ENCODE measurements around the gene COPG1. TPM values are rescaled to one million over a fixed set of nuclear protein-coding genes. Genes with fewer than 3 reads are reported as not detected.

Gene COPG1
- total RNA-seq, 2 donors from 2014 or later = 203 to 236 TPM

DNA sequence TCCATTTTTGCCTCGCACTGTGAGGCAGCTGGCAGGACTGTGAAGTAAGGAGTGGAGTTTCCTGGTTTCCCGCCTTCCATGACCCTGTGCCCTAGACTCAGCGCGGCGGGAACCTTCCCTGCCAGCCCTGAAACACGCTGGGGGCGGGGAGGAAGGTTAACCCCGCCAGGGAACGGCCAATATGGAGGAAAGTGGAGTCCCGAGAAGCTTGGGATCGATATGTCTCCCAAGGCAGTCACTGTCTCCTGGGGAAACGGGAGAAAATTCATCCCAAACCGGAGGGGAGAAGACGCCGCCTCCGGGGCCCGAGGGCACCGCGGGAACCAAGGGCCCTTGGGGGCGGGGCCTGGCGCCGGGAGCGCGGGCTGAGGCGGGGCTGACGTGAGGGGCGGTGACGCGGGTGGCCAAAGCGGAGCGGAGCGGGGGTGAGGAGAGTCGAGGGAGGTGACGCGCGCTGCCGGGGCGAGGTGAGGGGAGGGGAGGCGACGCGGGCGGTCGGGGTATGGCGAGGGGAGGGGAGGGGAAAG is 29.1 kb downstream of the COPG1 start, which contains the start of gene HMCES:
Gene HMCES, plus strand, starts transcription at position 432 of the 527 bp plus-strand sequence. CDS start 863 bp downstream, outside the sequence.
- Mint-ChIP-seq H3K27ac (peak within 1 kb of the TSS; percentile 88 to 92), H3K36me3 (peaks cover 26% of the 10 kb centered on the region), H3K4me3 (peak within 1 kb of the TSS; percentile 98), H3K4me1 (ENCODE audit: low read depth in 2 of 2) (peaks cover 31 to 40% of the 10 kb centered on the region in 2 donors), H3K27me3 (no peaks in the 10 kb centered on the region), H3K9me3 (no peaks in the 10 kb centered on the region)
- ATAC-seq (peak; percentile 95 to 98), DNase-seq (ENCODE audit: low spot score) (peak; percentile 93)

DNA sequence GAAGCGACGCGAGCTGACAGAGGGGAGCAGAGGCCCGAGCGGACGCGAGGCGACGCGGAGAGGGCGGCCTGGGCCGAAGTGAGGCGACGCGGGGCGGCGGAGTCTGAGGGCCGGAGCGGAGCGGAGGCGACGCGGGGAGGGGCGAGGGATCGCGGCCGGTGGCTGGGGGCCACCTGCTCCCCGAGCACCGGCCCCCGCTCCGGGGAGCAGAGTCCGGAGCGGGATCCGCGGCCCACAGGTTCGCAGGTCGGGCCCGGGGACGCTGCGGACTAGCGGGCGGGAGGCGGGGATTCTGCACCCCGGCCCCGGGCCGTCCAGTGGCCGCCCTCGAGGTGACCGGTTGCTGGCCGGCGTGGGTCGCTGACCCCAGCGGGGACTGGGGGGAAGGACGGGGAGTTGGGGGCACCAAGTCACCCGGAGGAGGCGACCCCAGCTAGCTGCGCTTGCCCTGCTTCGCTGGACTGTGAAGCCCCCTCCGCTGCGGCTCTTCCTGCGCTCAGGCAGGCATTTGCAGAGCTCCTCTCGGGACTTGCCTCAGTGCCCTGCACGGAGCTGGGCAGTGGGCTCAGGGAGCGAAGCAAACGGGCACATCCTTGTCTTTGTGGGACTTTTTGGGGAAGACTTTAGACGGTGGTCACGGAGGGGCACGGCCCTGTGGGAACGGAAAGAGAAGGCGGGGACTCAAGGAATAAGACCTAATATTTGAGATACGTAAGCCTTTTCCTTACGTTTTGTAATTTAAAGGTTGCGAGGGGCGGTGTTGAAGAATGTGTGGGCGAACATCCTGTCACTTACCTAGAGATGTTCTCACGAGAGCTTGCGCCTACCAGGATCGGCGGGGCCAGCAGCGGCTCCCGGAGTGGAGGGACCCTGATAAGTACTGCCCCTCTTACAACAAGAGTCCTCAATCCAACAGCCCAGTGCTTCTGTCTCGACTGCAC is 29.8 kb downstream of the COPG1 start:
- H3K9me3 Mint-ChIP-seq = no peaks in the 10 kb centered on the region
- H3K27ac Mint-ChIP-seq = peak overlapping the region; percentile 88 to 92
- H3K27me3 Mint-ChIP-seq = no peaks in the 10 kb centered on the region
- H3K4me1 Mint-ChIP-seq (ENCODE audit: low read depth in 2 of 2) = peaks cover 31 to 44% of the 10 kb centered on the region in 2 donors
- DNase-seq (ENCODE audit: low spot score) (peak; percentile 70), ATAC-seq (peak; percentile 16 to 45)
- peak overlapping the region; percentile 98 for H3K4me3 Mint-ChIP-seq
- H3K36me3 Mint-ChIP-seq = peaks cover 20% of the 10 kb centered on the region

DNA sequence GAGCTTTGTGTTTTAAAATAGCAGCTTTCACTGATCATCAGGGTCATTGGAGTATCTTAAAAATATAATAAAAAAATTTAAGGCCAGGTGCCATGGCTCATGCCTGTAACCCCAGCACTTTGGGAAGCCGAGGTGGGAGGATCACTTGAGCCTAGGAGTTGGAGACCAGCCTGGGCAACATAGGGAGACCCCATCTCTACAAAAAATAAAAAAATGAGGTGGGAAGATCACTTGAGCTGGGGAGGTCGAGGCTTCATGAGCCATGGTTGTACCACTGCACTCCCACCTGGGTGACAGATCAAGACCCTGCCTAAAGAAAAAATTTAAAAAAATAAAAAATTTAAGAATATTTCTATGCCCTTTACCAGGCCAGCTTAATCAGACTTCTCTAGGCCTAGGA is 30.8 kb downstream of the COPG1 start:
- Mint-ChIP-seq H3K27me3 (no peaks in the 10 kb centered on the region), H3K4me3 (peak overlapping the region; percentile 98), H3K27ac (peak overlapping the region; percentile 85 to 92), H3K9me3 (no peaks in the 10 kb centered on the region), H3K36me3 (peaks cover 20% of the 10 kb centered on the region), H3K4me1 (ENCODE audit: low read depth in 2 of 2) (peaks cover 31 to 47% of the 10 kb centered on the region in 2 donors)
- DNase-seq (ENCODE audit: low spot score) = no peak
- ATAC-seq = no peak

DNA sequence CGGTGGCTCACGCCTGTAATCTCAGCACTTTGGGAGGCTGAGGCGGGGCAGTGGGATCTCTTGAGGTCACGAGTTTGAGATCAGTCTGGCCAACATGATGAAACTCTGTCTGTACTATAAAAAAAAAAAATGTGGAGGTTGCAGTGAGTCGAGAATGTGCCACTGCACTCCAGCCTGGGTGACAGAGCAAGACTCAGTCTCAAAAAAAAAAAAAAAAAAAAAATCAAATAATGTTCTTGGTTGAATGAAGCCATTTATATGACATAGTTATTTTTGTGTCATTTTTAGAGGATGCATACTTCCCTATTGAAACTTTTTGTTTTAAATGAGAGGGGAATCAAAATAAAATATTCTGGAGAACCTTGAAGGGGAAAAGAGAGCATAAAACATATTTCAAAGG is 32.3 kb downstream of the COPG1 start:
- Mint-ChIP-seq H3K4me3 (peak overlapping the region; percentile 3), H3K36me3 (peaks cover 8% of the 10 kb centered on the region), H3K27me3 (no peaks in the 10 kb centered on the region), H3K27ac (peak overlapping the region; percentile 67 to 87), H3K9me3 (no peaks in the 10 kb centered on the region), H3K4me1 (ENCODE audit: low read depth in 2 of 2) (peaks cover 31 to 43% of the 10 kb centered on the region in 2 donors)
- ATAC-seq = no peak
- no peak for DNase-seq (ENCODE audit: low spot score)

DNA sequence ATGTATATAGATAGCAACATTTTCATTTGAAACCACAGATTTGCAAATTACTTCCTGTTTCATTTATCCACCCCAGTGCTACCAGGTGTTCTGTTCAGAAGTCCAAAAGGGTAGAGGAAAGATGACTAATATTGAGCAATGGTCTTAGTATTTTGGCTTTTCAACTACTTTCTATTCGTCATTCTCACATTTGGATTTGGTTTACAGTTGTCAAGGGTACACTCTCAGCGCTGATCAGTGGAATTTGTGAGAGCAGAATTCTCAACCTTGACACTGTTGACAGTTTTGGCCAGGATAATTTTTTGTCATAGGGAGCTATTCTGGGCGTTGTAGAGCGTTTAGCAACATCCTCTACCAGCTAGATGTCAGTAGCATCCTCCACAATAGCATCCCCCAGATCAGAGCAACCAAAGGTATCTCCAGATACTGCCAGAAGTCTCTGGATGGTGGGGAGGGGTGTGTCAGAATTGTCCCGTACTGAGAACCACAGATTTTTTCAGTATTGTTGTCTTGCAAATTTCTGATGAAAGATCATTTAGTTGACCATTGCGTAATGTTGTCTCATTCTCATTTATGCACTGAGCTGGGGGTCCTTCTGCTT is 33.4 kb downstream of the COPG1 start:
- peak overlapping the region; percentile 28 to 67 for H3K27ac Mint-ChIP-seq
- H3K36me3 Mint-ChIP-seq = no peaks in the 10 kb centered on the region
- no peaks in the 10 kb centered on the region for H3K9me3 Mint-ChIP-seq
- H3K4me3 Mint-ChIP-seq = peak overlapping the region; percentile 56
- ATAC-seq (peak in 1 of 2 donors; percentile 53), DNase-seq (ENCODE audit: low spot score) (no peak)
- peaks cover 28 to 36% of the 10 kb centered on the region in 2 donors for H3K4me1 Mint-ChIP-seq (ENCODE audit: low read depth in 2 of 2)
- no peaks in the 10 kb centered on the region for H3K27me3 Mint-ChIP-seq

DNA sequence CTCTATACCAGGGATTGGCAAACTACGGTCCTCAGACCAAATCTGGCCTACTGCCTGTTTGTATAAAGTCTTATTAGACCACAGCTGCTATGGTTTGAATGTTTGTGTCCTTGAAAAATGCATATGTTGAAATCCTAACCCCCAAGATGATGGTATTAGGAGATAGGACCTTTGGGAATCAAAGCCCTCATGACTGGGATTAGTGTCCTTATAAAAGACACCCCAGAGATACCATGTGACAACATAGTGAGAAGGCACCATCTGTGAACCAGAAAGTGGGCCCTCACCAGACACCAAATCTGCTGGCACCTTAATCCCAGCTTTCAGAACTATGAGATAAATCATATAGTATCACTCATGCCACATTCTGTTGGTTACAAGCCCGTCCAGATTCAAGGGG is 36.7 kb downstream of the COPG1 start:
- peaks cover 12 to 21% of the 10 kb centered on the region in 2 donors for H3K4me1 Mint-ChIP-seq (ENCODE audit: low read depth in 2 of 2)
- no peaks in the 10 kb centered on the region for H3K36me3 Mint-ChIP-seq
- H3K27me3 Mint-ChIP-seq = no peaks in the 10 kb centered on the region
- ATAC-seq (no peak), DNase-seq (ENCODE audit: low spot score) (no peak)
- H3K4me3 Mint-ChIP-seq = no peak overlapping the region
- H3K27ac Mint-ChIP-seq = no peak overlapping the region
- no peaks in the 10 kb centered on the region for H3K9me3 Mint-ChIP-seq

DNA sequence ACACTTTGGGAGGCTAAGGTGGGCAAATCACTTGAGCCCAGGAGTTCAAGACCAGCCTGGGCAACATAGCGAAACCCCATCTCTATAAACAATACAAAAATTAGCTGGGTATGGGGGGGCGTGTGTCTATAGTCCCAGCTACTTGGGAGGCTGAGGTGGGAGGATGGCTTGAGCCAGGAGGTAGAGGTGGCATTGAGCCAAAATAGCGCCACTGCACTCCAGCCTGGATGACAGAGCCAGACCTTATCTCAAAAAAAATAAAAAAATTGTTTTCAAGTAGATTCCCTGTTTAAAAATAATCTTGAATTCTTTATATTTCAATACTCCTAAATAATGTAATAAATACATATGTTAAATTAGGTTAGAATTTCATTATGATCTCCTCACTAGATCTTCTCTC is 39.0 kb downstream of the COPG1 start:
- Mint-ChIP-seq H3K27me3 (no peaks in the 10 kb centered on the region), H3K36me3 (no peaks in the 10 kb centered on the region), H3K27ac (no peak overlapping the region), H3K4me3 (no peak overlapping the region), H3K9me3 (no peaks in the 10 kb centered on the region), H3K4me1 (ENCODE audit: low read depth in 2 of 2) (peaks cover 3 to 7% of the 10 kb centered on the region in 2 donors)
- ATAC-seq (no peak), DNase-seq (ENCODE audit: low spot score) (no peak)

DNA sequence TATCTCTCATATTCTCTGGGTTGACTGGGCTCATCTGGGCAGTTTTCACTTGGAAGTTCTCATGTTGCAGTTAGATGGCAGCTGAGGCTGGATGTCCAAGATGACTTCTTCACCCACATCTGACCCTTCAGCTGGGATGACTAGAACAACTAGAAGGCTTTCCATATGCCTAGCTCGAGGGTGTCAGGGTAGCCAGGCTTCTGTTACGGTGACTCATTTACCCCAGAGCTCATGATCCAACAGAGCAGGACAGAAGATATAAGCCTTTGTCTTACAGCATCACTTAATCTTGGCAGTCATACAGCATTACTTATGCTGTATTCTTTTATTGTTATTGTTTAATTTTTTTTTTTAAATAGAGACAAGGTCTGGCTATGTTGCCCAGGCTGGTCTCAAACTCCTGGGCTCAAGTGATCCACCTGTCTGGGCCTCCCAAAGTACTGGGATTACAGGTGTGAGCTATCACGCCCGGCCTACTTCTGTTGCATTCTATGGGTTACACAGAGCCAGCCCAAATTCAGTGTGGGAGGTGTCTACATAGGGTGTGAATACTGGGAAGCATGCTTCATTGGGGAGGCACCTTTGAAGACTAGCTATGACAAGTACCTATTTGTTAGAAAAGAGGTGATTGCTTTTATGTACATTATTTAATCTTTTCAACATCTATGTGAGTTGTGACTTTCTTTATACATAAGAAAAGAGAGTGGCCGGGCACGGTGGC is 40.0 kb downstream of the COPG1 start:
- Mint-ChIP-seq H3K4me1 (ENCODE audit: low read depth in 2 of 2) (peaks cover 1 to 3% of the 10 kb centered on the region in 2 donors), H3K27ac (no peak overlapping the region), H3K36me3 (no peaks in the 10 kb centered on the region), H3K9me3 (no peaks in the 10 kb centered on the region), H3K4me3 (no peak overlapping the region), H3K27me3 (no peaks in the 10 kb centered on the region)
- no peak for DNase-seq (ENCODE audit: low spot score)
- no peak for ATAC-seq

DNA sequence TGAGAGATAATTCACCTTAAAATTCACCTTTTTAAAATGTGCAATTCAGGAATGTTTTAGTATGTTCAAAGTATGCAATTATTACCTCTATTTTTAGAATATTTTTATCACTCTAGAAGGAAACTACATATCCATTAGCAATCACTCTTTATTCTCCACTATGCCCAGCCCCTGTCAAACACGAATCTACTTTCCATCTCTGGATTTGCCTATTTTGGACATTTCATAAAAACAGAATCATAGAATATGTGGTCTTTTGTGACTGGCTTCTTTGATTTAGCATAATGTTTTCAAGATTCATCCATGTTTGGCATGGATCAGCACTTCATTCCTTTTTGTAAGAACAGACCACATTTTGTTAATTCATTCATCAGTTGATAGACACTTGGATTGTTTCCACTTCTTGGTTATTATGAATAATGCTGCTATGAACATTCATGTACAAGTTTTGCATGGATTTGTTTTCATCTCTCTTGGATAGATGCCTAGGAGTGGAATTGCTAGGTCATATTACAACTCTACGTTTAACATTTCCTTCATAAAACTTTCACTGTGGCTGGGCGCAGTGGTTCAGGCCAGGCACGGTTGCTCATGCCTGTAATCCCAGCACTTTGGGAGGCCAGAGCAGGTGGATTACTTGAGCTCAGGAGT is 42.0 kb downstream of the COPG1 start:
- Mint-ChIP-seq H3K4me1 (ENCODE audit: low read depth in 2 of 2) (peaks cover 0 to 8% of the 10 kb centered on the region in 2 donors), H3K36me3 (peaks cover 11% of the 10 kb centered on the region), H3K4me3 (no peak overlapping the region)

DNA sequence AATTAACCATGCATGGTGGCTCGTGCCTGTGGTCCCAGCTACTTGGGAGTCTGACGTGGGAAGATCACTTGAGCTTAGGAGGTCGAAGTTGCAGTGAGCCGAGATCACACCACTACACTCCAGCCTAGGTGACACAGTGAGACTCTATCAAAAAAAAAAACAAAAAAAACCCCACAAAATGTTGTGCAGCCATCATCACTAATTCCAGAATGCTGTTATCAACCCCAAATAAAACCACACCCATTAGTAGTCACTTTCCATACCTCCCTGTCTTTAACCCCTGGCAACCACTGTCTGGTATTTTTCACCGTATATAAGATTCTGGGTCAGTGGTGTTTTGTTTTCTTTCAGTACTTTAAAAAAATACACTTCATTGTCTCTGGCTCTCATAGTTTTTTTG is 45.9 kb downstream of the COPG1 start:
- ATAC-seq (no peak), DNase-seq (ENCODE audit: low spot score) (no peak)
- no peak overlapping the region for H3K27ac Mint-ChIP-seq
- peaks cover 11% of the 10 kb centered on the region for H3K36me3 Mint-ChIP-seq
- no peaks in the 10 kb centered on the region for H3K9me3 Mint-ChIP-seq
- no peaks in the 10 kb centered on the region for H3K27me3 Mint-ChIP-seq
- peaks cover 0 to 8% of the 10 kb centered on the region in 2 donors for H3K4me1 Mint-ChIP-seq (ENCODE audit: low read depth in 2 of 2)
- no peak overlapping the region for H3K4me3 Mint-ChIP-seq

More for the DNA sequence above, 42.0 kb downstream of the COPG1 start:
- no peak for DNase-seq (ENCODE audit: low spot score)
- H3K9me3 Mint-ChIP-seq = no peaks in the 10 kb centered on the region
- ATAC-seq = no peak
- H3K27me3 Mint-ChIP-seq = no peaks in the 10 kb centered on the region
- H3K27ac Mint-ChIP-seq = no peak overlapping the region

DNA sequence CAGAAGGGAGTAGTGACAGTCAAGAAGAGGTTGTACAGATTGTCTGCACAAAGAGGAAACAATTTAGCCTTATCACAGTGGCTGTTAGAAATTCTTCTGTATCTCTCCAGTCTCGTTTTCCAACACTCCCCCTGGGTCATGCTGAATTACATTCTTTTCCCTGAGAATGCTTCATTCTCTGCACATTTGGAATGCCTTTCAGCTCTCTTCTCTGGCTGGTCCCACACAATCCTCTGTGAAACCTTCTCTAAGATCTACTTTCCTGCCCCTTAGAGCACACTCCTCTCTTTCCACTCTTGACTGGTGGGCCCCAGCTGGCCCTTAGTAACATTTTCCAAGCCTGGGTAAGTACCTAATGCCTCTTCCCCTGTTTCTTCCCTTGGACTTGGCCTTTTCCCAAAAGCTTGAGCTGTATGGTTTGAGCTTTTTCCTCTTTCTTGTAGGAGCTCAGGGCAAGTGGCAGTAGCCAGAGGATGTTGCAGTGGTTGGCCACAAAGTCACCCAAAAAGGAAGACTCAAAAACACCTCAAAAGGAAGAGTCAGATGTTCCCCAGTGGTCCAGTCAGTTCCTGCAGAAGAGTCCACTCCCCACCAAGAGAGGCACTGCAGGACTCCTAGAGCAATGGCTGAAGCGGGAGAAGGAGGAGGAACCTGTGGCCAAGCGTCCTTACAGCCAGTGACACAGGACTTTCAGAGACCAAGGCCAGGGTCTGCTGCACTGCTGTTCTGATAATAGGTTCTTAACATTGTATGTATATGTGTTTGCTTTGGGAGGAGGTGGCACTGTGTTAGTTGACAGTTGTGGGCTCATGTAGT is 54.9 kb downstream of the COPG1 start:
- H3K36me3 Mint-ChIP-seq = peaks cover 6% of the 10 kb centered on the region

DNA sequence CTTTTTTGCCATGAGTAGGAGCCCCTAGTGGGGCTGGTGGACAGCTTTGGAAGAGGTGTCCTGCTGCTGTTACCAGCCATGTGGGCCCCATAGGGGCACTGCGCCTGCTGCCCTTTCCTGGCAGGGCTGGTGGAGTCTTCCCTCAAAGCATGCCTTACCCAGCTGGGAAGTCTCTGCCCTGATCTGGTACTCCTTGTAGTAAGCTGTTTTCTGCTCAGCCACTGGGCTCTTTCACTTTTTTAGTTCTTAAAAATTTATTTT is 55.5 kb downstream of the COPG1 start:
- Mint-ChIP-seq H3K27me3 (no peaks in the 10 kb centered on the region), H3K9me3 (no peaks in the 10 kb centered on the region), H3K36me3 (peaks cover 6% of the 10 kb centered on the region), H3K27ac (no peak overlapping the region), H3K4me1 (ENCODE audit: low read depth in 2 of 2) (peaks cover 13 to 15% of the 10 kb centered on the region in 2 donors), H3K4me3 (no peak overlapping the region)
- ATAC-seq = no peak
- no peak for DNase-seq (ENCODE audit: low spot score)

More for the DNA sequence above, 54.9 kb downstream of the COPG1 start:
- H3K9me3 Mint-ChIP-seq = no peaks in the 10 kb centered on the region
- ATAC-seq = peak in 1 of 2 donors; percentile 22
- H3K4me1 Mint-ChIP-seq (ENCODE audit: low read depth in 2 of 2) = peaks cover 13 to 15% of the 10 kb centered on the region in 2 donors
- no peak overlapping the region for H3K27ac Mint-ChIP-seq
- H3K27me3 Mint-ChIP-seq = no peaks in the 10 kb centered on the region
- no peak overlapping the region for H3K4me3 Mint-ChIP-seq
- no peak for DNase-seq (ENCODE audit: low spot score)

Data from natural killer cell treated with Interleukin-12 subunit alpha and Interleukin-12 subunit beta and Interleukin-15 and Interleukin-18, amount 100 ng/mL, for 72 hours (primary cell).